ENCODE data around the gene MCF2L. TPM values are rescaled to one million over a fixed set of nuclear protein-coding genes. Genes with fewer than 3 reads are reported as not detected.

The MCF2L gene
- polyA plus RNA-seq, 3 donors, result 18.0 to 77.6 (median 53.4) TPM

DNA sequence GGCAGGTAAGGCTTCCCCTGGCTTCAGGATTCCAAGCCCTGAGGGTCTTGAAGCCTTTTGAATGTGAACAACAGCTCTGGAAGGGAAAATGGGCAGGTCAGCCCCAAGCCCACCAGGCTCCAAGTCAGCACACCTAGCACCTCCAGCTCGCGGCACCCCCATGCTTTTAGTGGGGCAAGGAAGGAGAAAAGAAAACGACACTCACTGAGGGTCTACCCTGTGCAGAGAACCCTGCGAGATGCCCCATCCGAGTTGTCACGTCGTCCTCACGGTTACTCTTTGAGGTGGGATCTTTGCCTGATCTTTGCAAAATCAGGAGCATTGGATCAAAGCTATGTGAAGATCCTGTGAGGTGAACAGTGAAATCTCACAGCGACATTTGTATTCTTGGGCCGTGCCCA is 147.9 kb downstream of the MCF2L start:
- WGBS, 3 donors, result 88 to 92% (median 90%) methylated on average over 10 of the region's 10 CpGs
- no peak overlapping the region for H3K27ac ChIP-seq (ENCODE audit: low read depth, low read length)

GRCh38 chr13:113117335-113117872 is 148.4 kb downstream of the MCF2L start:
- no peak overlapping the region for H3K27ac ChIP-seq (ENCODE audit: low read depth, low read length)
- WGBS, 3 donors, result 91 to 92% (median 92%) methylated on average over 25 to 26 of the region's 26 CpGs

GRCh38 chr13:113117911-113118260 is 148.9 kb downstream of the MCF2L start:
- no peak overlapping the region for H3K27ac ChIP-seq (ENCODE audit: low read depth, low read length)

GRCh38 chr13:113118261-113119021 is 149.4 kb downstream of the MCF2L start:
- 85 to 90% (median 88%) methylated on average over 40 to 42 of the region's 42 CpGs for WGBS, 3 donors
- H3K27ac ChIP-seq (ENCODE audit: low read depth, low read length), result no peak overlapping the region

More at GRCh38 chr13:113117911-113118260, 148.9 kb downstream of the MCF2L start:
- 80 to 86% (median 83%) methylated on average over 9 of the region's 9 CpGs for WGBS, 3 donors

- no peak overlapping the region for H3K27ac ChIP-seq (ENCODE audit: low read depth, low read length)
- 84 to 89% (median 86%) methylated on average over 16 of the region's 16 CpGs for WGBS, 3 donors
These were observed 150.3 kb downstream of the MCF2L start for GRCh38 chr13:113119166-113119821.

GRCh38 chr13:113119822-113120189 is 150.8 kb downstream of the MCF2L start:
- no peak overlapping the region for H3K27ac ChIP-seq (ENCODE audit: low read depth, low read length)
- WGBS, 3 donors, result 85 to 92% (median 88%) methylated on average over 7 of the region's 7 CpGs

DNA sequence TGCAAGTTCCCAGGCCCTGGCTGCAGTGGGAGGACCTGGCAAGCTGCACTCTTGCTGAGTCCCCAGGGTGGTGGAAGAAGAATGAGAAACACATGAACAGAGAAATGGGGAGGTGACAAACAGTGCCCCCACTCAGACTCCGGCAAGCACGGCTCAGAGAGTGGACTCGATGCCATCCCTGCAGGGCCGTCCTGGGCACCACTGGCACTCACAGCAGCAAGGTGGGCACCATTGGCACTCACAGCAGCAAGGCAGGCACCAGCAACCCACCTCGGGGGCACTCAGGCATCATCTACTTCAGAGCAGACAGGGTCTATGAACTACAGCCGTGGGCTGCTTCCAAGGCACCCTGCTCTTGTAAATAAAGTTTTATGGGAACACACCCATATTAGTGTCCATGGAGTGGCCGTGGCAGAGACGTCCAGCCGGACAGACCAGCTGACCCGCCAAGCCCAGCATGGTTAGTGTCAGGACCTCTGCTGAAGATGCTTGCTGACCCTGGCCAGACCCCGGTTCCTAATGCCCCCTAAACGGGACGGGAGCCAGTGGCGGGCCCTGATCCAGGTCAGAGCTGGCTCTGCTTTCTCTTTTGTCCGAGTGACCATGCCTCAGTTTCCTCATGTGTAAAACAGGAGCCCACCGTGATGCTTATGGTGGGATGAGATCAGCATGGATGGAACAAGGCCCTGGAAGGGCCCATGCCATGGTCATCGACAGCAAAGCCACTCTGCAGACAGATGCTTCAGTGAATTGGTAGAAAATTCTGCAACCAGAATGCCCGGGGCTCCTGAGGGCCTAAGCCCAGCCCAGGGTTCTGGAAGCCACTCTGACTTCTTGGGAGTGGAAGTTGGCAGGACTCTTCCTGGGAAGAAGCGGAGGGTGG is 151.5 kb downstream of the MCF2L start:
- WGBS, 3 donors, result 84 to 86% (median 85%) methylated on average over 19 of the region's 19 CpGs
- no peak overlapping the region for H3K27ac ChIP-seq (ENCODE audit: low read depth, low read length)

DNA sequence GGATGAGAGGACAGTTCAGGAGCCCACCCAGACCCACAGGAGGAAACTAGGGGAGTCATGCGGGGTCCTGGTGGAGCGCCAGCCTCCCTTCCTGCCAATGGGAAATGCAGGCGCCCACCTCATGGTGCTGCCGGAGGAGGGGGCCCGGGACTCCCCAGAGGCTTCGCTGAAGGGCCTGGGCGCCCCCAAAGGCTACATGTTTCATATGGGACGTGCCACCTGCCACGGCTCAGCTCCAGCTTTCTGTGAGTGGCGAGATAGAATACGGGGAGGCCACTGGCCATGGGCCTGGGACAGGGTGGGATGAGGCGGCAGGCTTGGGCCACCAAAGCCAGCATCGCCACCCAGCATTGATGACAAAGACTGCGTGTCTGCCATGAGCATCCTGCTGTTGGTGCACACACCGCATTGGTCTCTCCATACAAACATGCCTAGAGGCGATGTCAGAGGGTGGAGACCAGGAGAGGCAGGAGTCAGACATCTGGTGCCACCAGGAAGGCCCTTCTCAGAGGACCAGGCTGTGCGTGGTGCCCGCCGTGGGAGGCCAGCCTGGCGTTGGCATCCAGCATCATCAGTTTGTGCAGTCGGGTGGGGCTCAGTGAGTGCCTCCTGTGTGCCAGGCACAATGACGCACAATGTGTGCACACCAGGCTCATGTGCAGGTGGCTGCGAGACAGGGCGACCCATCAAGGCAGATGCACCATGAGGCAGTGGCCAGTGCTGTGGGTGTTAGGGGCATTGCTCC is 152.3 kb downstream of the MCF2L start:
- WGBS, 3 donors, result 93% methylated on average over 24 of the region's 24 CpGs
- no peak overlapping the region for H3K27ac ChIP-seq (ENCODE audit: low read depth, low read length)

DNA sequence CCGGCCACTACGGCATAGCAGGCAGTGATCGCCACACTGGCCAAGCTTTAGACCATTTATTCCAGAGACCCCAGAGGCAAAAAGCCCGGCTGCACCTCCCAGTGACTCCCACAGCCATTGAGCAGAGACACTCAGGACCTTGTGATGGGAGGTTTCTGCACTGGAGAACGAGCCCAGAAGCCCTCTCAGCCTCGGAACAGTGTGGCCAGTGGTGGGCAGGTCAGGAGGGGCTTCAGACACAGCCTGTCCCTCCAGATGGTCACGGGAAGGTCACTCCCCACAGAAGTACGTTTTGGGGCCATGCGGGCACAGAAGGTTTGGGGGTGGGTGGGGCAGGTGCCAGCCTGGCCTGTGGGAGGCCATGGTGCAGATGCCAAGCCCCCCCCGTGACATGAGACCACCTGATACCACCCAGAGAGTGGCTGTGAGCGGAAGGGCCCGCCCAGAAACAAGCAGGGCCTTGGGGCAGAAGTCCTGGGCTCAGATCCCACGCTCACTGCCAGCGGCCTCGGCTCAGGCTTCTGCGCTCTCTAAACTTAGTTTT is 153.0 kb downstream of the MCF2L start:
- 63 to 68% (median 66%) methylated on average over 16 of the region's 16 CpGs for WGBS, 3 donors
- no peak overlapping the region for H3K27ac ChIP-seq (ENCODE audit: low read depth, low read length)

- no peak within 1 kb of the TSS for H3K27ac ChIP-seq (ENCODE audit: low read depth, low read length)
These were observed 153.7 kb downstream of the MCF2L start, which contains the start of gene F10 for GRCh38 chr13:113122550-113123225. TSS of gene F10 (plus strand) at chr13:113122799. CDS start at chr13:113122856, 57 bp downstream.

DNA sequence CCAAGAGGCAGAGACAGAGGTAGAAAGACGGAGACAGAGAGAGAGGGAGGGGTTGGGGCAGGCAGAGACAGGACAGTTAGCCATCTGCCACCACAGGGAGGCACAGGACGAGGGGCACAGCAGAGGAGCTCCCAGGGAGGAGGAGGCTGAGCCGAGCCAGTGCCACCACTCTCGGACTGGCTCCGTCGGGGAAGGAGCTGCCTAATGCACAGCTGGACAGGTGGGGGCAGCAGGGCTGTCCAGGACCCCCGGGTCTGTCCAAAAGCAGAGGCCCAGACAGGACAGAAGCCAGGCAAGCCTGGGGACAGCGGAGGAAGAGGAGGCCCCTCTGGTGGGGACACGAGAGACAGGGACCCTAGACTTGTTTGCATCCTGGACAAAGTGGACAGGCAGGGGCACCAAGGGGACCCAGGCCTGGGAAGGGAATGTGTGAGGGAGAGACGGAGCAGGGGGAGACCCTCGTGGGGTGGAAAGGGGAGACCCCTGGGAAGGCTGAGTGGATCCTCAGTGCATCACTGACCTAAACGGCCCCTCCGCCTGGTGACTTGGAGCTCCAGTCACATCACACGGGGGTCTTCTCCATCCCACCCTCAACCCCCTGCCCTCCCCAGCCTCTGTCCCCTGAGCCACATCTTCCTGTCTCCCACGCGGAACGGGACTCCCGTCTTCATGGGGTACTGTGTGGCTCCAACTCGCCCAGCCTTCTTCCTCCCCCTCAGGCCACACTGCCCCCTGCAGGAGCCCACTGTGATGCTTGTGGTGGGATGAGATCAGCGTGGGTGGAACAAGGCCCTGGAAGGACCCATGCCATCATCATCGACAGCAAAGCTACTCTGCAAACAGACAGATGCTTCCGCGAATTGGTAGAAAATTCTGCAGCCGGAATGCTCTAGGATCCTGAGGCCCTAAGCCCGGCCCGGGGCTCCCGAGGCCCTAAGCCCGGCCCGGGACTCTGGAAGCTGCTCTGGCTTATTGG is 154.5 kb downstream of the MCF2L start:
- WGBS, 3 donors, result 66 to 85% (median 79%) methylated on average over 29 of the region's 29 CpGs
- no peak overlapping the region for H3K27ac ChIP-seq (ENCODE audit: low read depth, low read length)

More at GRCh38 chr13:113122550-113123225, 153.7 kb downstream of the MCF2L start, which contains the start of gene F10:
- WGBS, 3 donors, result 21 to 50% (median 37%) methylated on average over 23 of the region's 23 CpGs

DNA sequence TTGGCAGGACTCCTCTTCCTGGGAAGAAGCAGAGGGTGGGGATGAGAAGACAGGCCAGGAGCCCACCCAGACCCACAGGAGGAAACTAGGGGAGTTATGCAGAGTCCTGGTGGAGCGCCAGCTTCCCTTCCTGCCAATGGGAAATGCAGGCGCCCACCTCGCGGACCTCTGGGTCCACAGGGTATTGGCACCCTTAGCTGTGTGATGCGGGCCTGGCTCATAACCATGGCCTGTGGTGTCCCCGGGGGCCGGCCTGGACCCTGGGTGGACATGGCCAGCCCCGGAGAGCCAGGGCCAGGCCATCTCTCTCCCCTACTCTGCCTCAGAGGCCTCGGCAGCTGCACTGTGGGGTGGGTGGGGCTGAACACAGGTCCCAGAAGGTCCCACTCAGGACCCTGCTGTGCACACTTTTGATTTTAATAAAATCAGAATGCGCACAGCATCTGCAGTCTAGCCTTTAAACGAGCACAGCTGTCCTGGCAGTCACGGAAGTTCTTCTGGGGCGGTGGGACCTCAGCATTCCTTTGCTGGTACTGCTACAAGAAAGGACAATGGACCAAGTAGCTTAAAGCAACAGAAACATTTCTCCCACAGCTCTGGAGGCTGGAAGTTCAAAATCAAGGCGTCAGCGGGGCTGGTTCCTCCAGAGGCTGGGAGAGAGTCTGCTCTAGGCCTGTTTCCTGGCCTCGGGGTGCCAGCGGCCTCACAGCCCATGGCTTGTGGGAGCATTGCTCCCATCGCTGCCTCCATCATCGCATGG is 155.4 kb downstream of the MCF2L start:
- H3K27ac ChIP-seq (ENCODE audit: low read depth, low read length), result no peak overlapping the region
- 87 to 93% (median 90%) methylated on average over 17 to 19 of the region's 19 CpGs for WGBS, 3 donors

- no peak overlapping the region for H3K27ac ChIP-seq (ENCODE audit: low read depth, low read length)
- 87 to 91% (median 90%) methylated on average over 19 of the region's 19 CpGs for WGBS, 3 donors
These were observed 156.7 kb downstream of the MCF2L start for GRCh38 chr13:113125506-113126264.

GRCh38 chr13:113126265-113127150 is 157.5 kb downstream of the MCF2L start:
- WGBS, 3 donors, result 83 to 87% (median 86%) methylated on average over 18 of the region's 18 CpGs
- no peak overlapping the region for H3K27ac ChIP-seq (ENCODE audit: low read depth, low read length)
